Astrocyte (in vitro differentiated cells and primary cell): ENCODE results near the gene NPVF. TPM values are rescaled to one million over a fixed set of nuclear protein-coding genes. Genes with fewer than 3 reads are reported as not detected.

Experiments used
- DNase-seq: peaks from one replicate; pipeline ENCODE4 v3.0.0-alpha.2; 2010; ENCODE audit warnings: low read depth
- FAIRE-seq: peaks from 2 replicates; lab custom pipeline; 2011; peaks lifted over from hg19 to GRCh38; lab: Jason Lieb, UNC
- H2AFZ ChIP-seq: 2 replicates; pipeline ENCODE4 v1.6.0; 2012; ENCODE audit warnings: low read depth, low read length, inconsistent platforms
- H3K27ac ChIP-seq: 2 replicates; pipeline ENCODE4 v1.5.1; 2011; ENCODE audit warnings: low read depth, low read length, inconsistent platforms
- H3K27me3 ChIP-seq: 2 replicates; pipeline ENCODE4 v1.6.0; 2011; ENCODE audit warnings: low read length, inconsistent platforms; ENCODE audit not compliant: insufficient read depth
- H3K36me3 ChIP-seq: 2 replicates; pipeline ENCODE4 v1.5.1; 2011; ENCODE audit warnings: low read length, inconsistent platforms; ENCODE audit not compliant: insufficient read depth
- H3K4me1 ChIP-seq: 2 replicates; pipeline ENCODE4 v1.5.1; 2011; ENCODE audit warnings: low read length, inconsistent platforms; ENCODE audit not compliant: insufficient read depth
- H3K4me2 ChIP-seq: 2 replicates; pipeline ENCODE4 v1.6.0; 2012; ENCODE audit warnings: low read length, inconsistent platforms
- H3K4me3 ChIP-seq: 2 replicates; pipeline ENCODE4 v1.5.1; 2011; ENCODE audit warnings: low read depth, mild to moderate bottlenecking, low read length, inconsistent platforms; ENCODE audit not compliant: insufficient read depth
- H3K79me2 ChIP-seq: 2 replicates; pipeline ENCODE4 v1.6.0; 2012; ENCODE audit warnings: mild to moderate bottlenecking, low read length, inconsistent platforms; ENCODE audit not compliant: insufficient read depth
- H3K9ac ChIP-seq: 2 replicates; pipeline ENCODE4 v1.6.0; 2012; ENCODE audit warnings: mild to moderate bottlenecking, low read length, inconsistent platforms
- H3K9me3 ChIP-seq: 2 replicates; pipeline ENCODE4 v1.5.1; 2012; ENCODE audit warnings: low read depth, mild to moderate bottlenecking, low read length, inconsistent platforms; ENCODE audit not compliant: insufficient read depth
- H4K20me1 ChIP-seq: 2 replicates; pipeline ENCODE4 v1.6.0; 2012; ENCODE audit warnings: low read length, inconsistent platforms; ENCODE audit not compliant: insufficient read depth
- H3K27ac Mint-ChIP-seq: one replicate; pipeline ENCODE4 v1.8.0; 2021; ENCODE audit warnings: mild to moderate bottlenecking, mixed read lengths; ENCODE audit not compliant: unreplicated experiment
- H3K27me3 Mint-ChIP-seq: one replicate; pipeline ENCODE4 v1.8.0; 2021; ENCODE audit warnings: low read depth, mixed read lengths; ENCODE audit not compliant: unreplicated experiment
- H3K36me3 Mint-ChIP-seq: one replicate; pipeline ENCODE4 v1.8.0; 2021; ENCODE audit warnings: low read depth, mixed read lengths; ENCODE audit not compliant: unreplicated experiment
- H3K4me1 Mint-ChIP-seq: one replicate; pipeline ENCODE4 v1.8.0; 2021; ENCODE audit warnings: low read depth, mixed read lengths; ENCODE audit not compliant: unreplicated experiment
- H3K4me3 Mint-ChIP-seq: one replicate; pipeline ENCODE4 v1.8.0; 2021; ENCODE audit warnings: mild to moderate bottlenecking, moderate library complexity, mixed read lengths; ENCODE audit not compliant: unreplicated experiment
- H3K9me3 Mint-ChIP-seq: one replicate; pipeline ENCODE4 v1.8.0; 2021; ENCODE audit warnings: mild to moderate bottlenecking, mixed read lengths; ENCODE audit not compliant: unreplicated experiment
- EZH2 ChIP-seq: IDR thresholded peaks from 2 replicates; pipeline ENCODE4 v1.6.1; 2012; ENCODE audit warnings: mild to moderate bottlenecking, low read length, inconsistent platforms; ENCODE audit not compliant: insufficient read depth
- total RNA-seq: library from RNA; stranded (reverse); gene quantifications from 2 replicates; pipeline ENCODE4 v1.2.1, GENCODE V29; 2021
- TF ChIP-seq, protein P1 (sequence below): IDR thresholded peaks from 2 replicates; pipeline ENCODE4 v1.5.1; 2011; ENCODE audit warnings: low read depth, mild to moderate bottlenecking, inconsistent platforms, low read length, moderate library complexity; ENCODE audit not compliant: insufficient read depth

NPVF gene
- total RNA-seq, 1 donor from 2014 or later, result not detected

GRCh38 chr7:25207887-25208286 lies 20.4 kb downstream of the NPVF start:
- FAIRE-seq (no peak), DNase-seq (no peak)
- H3K4me3 ChIP-seq, result no peak overlapping the region
- H3K9me3 ChIP-seq, result no peaks in the 10 kb centered on the region
- no peak overlapping the region for H2AFZ ChIP-seq
- H3K9me3 Mint-ChIP-seq, result peaks cover 3% of the 10 kb centered on the region
- H3K27ac ChIP-seq, result no peak overlapping the region
- no peak overlapping the region for H3K9ac ChIP-seq
- no peak overlapping the region for H3K4me2 ChIP-seq
- no peaks in the 10 kb centered on the region for H3K79me2 ChIP-seq
- H4K20me1 ChIP-seq, result no peaks in the 10 kb centered on the region
- H3K36me3 ChIP-seq, result no peaks in the 10 kb centered on the region
- H3K27ac Mint-ChIP-seq, result no peak overlapping the region
- no peaks in the 10 kb centered on the region for H3K36me3 Mint-ChIP-seq
- H3K4me3 Mint-ChIP-seq, result no peak overlapping the region
- peaks cover 7% of the 10 kb centered on the region for H3K27me3 Mint-ChIP-seq
- no peaks in the 10 kb centered on the region for H3K4me1 ChIP-seq
- TF ChIP-seq, protein P1, sequence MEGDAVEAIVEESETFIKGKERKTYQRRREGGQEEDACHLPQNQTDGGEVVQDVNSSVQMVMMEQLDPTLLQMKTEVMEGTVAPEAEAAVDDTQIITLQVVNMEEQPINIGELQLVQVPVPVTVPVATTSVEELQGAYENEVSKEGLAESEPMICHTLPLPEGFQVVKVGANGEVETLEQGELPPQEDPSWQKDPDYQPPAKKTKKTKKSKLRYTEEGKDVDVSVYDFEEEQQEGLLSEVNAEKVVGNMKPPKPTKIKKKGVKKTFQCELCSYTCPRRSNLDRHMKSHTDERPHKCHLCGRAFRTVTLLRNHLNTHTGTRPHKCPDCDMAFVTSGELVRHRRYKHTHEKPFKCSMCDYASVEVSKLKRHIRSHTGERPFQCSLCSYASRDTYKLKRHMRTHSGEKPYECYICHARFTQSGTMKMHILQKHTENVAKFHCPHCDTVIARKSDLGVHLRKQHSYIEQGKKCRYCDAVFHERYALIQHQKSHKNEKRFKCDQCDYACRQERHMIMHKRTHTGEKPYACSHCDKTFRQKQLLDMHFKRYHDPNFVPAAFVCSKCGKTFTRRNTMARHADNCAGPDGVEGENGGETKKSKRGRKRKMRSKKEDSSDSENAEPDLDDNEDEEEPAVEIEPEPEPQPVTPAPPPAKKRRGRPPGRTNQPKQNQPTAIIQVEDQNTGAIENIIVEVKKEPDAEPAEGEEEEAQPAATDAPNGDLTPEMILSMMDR, result no peak
- TF ChIP-seq EZH2, result no peak
- H3K27me3 ChIP-seq, result no peaks in the 10 kb centered on the region
- H3K4me1 Mint-ChIP-seq, result no peaks in the 10 kb centered on the region

DNA sequence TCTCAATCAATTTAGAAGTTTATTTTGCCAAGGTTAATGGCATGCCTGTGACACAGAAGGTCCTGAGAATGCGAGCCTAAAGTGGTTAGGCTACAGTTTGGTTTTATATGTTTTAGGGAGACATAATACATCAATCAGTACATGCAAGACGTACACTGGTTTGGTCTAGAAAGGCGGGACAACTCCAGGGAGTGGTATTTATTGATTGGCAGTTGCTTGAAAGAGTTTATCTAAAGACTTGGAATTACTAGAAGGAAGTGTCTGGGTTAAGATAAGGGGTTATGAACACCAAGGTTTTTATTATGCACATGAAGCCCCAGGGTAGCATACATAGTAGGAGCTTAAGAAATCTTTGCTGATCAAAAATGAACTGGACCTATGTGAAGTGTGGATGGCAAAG lies 21.5 kb downstream of the NPVF start:
- Mint-ChIP-seq H3K9me3 (no peaks in the 10 kb centered on the region), H3K27me3 (peaks cover 7% of the 10 kb centered on the region), H3K4me1 (no peaks in the 10 kb centered on the region), H3K4me3 (no peak overlapping the region), H3K36me3 (no peaks in the 10 kb centered on the region), H3K27ac (no peak overlapping the region)
- Histone ChIP-seq H3K36me3 (no peaks in the 10 kb centered on the region), H3K4me2 (no peak overlapping the region), H2AFZ (no peak overlapping the region), H4K20me1 (no peaks in the 10 kb centered on the region), H3K79me2 (no peaks in the 10 kb centered on the region), H3K9me3 (no peaks in the 10 kb centered on the region), H3K4me1 (no peaks in the 10 kb centered on the region), H3K27me3 (no peaks in the 10 kb centered on the region), H3K4me3 (no peak overlapping the region), H3K27ac (no peak overlapping the region), H3K9ac (no peak overlapping the region)
- FAIRE-seq (no peak), DNase-seq (no peak)
- TF ChIP-seq, protein P1, result no peak
- TF ChIP-seq EZH2, result no peak

GRCh38 chr7:25196132-25196896 lies 32.0 kb downstream of the NPVF start:
- FAIRE-seq, result no peak
- no peaks in the 10 kb centered on the region for H3K79me2 ChIP-seq
- H3K27me3 ChIP-seq, result peaks cover 2% of the 10 kb centered on the region
- no peak for TF ChIP-seq EZH2
- TF ChIP-seq, protein P1, result no peak
- DNase-seq, result no peak
- H3K4me2 ChIP-seq, result no peak overlapping the region
- no peak overlapping the region for H3K9ac ChIP-seq
- Mint-ChIP-seq H3K27ac (no peak overlapping the region), H3K9me3 (peaks cover 4% of the 10 kb centered on the region), H3K36me3 (no peaks in the 10 kb centered on the region), H3K4me1 (no peaks in the 10 kb centered on the region), H3K4me3 (no peak overlapping the region), H3K27me3 (no peaks in the 10 kb centered on the region)
- H3K36me3 ChIP-seq, result no peaks in the 10 kb centered on the region
- no peak overlapping the region for H3K4me3 ChIP-seq
- H3K9me3 ChIP-seq, result no peaks in the 10 kb centered on the region
- H3K4me1 ChIP-seq, result no peaks in the 10 kb centered on the region
- H3K27ac ChIP-seq, result no peak overlapping the region
- H4K20me1 ChIP-seq, result no peaks in the 10 kb centered on the region
- H2AFZ ChIP-seq, result no peak overlapping the region
